GM12801 (cell line): ENCODE data around the gene TMED8.

Experiments used
- TF ChIP-seq, protein P1 (sequence below): IDR thresholded peaks from one replicate; pipeline ENCODE4 v1.5.1; 2011; ENCODE audit warnings: control low read depth; ENCODE audit not compliant: insufficient read length; ENCODE audit errors: extremely low read depth

Gene TMED8

DNA sequence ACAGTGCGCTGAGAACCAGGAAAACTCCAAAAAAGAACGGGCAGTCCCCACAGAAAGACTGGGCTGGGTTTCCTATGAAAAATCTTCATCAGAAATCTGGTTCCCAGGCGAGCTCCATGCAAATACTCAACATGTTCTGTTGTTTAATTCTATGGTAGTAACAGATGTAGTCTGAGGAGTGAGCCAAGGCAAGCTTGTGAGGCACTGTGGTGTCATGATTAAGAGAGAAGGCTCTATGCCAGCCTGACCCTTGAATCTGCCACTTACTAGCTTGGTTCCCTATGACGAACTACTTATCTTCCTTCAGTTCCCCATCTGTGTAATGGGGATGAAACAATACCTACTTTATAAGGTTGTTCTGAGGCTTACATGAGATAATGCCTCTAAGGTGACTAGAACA is 66.9 kb downstream of the TMED8 start:
- TF ChIP-seq, protein P1, sequence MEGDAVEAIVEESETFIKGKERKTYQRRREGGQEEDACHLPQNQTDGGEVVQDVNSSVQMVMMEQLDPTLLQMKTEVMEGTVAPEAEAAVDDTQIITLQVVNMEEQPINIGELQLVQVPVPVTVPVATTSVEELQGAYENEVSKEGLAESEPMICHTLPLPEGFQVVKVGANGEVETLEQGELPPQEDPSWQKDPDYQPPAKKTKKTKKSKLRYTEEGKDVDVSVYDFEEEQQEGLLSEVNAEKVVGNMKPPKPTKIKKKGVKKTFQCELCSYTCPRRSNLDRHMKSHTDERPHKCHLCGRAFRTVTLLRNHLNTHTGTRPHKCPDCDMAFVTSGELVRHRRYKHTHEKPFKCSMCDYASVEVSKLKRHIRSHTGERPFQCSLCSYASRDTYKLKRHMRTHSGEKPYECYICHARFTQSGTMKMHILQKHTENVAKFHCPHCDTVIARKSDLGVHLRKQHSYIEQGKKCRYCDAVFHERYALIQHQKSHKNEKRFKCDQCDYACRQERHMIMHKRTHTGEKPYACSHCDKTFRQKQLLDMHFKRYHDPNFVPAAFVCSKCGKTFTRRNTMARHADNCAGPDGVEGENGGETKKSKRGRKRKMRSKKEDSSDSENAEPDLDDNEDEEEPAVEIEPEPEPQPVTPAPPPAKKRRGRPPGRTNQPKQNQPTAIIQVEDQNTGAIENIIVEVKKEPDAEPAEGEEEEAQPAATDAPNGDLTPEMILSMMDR, result no peak

DNA sequence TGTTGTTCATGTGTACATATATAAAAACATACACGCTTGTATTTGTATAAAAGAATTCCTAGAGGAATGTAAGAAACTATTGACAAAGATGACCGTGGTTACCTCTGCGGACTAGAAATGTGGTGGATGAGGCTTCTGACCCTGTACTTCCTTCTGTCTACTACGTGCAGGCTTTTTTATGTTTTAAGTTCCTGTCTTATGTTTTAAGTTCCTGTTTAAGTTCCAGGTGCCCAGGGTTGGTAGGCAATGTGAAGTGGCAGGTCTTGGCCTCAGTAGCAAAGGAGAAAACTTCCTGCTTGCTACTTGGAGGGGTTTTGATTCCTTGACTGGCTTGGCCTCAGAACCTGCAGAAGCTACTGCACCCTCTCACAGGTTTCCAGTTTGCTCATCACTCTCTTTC is 67.8 kb downstream of the TMED8 start:
- TF ChIP-seq, protein P1, result no peak

DNA sequence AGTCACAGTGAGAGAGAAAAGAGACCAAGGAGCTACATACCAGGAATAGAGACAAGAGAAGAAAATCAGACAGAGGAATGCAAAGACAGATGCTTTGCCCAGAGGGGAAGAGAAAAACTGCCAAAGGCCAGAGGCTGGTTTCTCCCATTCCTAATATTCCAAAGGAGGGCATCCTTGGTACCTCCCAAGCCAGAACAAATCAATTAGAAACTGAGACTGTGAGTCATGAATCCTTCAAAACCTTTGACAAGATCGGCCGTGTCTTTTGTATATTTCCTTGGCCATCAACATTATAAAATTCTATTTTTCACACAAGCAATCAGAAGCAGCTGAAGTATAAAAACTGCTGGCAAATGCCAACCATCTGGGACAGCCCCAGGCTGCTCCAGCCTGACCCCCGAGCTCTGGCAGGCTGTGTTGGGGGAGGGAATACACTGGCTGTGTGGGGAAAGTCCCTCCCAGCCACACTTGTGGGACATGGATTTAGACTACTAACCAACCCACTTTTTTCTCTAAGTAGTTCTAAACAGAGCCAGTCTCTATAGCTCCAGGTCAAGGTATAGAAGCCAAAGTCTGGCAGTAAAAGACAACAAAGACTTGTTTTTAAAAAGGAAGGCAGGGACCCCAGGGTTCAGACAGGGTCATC is 69.9 kb downstream of the TMED8 start:
- TF ChIP-seq, protein P1, result no peak

DNA sequence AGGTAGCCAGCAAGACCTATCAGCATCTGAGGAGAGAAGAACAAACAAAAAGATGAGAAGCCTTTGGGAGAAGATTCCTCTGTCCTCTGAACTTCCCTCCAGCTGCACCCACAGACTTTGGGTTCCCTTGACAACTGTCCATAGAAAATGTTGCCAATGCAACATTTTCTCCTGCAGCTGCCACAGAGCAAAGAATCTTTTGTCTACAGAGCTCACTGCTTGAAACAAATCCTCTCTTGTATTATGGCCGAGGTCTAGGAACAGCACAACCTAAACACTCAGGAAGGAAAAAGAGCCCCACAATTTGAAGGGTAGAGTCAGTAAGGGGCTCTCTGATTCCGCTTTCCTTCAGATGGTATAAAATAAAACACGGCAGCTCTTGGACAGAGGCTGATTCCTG is 70.5 kb downstream of the TMED8 start:
- TF ChIP-seq, protein P1, result no peak

DNA sequence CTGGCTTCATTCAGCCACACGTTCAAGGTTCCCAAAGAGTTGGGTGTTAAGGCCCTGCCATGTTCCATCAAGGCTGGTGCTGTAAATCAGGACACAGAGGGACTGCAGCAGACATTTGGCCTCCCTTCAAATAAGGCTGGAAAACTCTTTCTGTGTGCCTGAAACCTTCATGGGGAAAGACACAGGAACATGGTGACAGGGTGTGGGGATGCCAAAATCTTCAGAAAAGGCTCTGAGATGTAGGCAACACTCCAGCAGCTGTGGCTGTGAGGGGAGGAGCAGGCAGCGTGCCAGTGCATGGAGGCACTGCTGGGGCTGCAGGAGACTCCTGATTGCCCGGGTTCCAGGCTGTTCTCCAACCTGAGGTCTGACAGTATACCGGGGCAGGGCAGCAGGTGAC is 71.2 kb downstream of the TMED8 start:
- TF ChIP-seq, protein P1, result no peak

DNA sequence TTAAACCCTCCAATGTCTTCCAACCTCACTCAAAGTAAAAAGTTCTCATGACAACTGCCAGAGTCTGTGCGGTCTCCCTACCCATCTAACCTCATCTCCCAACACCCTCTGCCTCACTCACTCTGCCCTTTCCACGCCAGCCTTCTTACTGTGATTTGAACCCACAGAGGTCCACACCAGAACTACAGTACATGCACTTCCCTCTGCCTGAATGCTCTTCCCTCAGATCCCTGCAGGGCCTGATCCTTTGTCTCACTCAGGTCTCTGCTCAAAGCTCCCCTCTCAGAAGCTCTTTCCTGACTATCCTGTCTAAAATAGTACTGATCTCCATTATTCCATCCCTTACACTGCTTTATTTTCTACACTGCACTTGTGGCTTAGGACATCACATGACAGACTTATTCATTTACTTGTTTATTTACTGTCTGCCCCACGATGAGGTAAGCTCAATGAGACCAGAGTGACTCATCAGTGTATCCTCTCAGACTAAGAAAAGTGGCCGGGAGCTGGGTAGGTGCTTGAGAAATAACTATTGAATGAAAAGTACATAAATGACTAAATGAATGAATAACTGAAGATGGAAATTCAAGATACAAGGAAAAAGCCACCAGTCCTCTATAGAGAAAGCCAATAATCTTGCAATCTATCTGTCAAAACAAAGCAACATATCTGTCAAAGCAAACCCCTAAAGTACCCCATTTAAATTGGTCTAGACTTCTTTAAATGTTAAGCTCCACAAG is 73.3 kb downstream of the TMED8 start:
- TF ChIP-seq, protein P1, result no peak

DNA sequence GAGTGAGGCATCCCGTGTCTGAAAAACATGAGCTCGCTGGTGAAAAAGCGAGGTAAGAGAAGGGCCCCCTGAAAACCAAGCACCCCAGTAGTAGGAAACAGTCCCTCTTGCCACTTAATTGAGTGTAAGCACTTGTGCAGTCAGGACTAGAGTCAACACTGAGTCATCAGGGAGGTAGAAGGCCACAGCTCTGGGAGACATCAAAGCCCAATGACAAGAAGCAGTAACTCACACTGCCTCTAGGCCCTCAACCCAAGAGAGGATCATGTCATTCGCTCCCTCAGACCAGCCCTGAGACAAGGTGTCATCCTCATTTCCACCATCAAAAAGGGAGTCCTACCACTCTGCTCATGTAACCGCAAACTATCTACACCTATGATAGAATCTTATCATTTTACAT is 74.0 kb downstream of the TMED8 start:
- TF ChIP-seq, protein P1, result no peak
